H1 (cell line): ENCODE results near the gene KLHL29. TPM values are rescaled to one million over a fixed set of nuclear protein-coding genes. Genes with fewer than 3 reads are reported as not detected.

Experiments
- CTCF ChIA-PET: fragments of 300-600 bp; sonication (Branson Sonifier 250); formaldehyde crosslinking; loops from one replicate; lab custom pipeline; 2021; ENCODE audit not compliant: partially characterized antibody; lab: Charles Lee
- POLR2A ChIA-PET: fragments of 300-600 bp; sonication (Branson Sonifier 250); formaldehyde crosslinking; loops from one replicate; lab custom pipeline; 2021; ENCODE audit warnings: inconsistent platforms; ENCODE audit not compliant: partially characterized antibody; lab: Charles Lee
- DNase-seq, 2 experiments: peaks; one replicate each; pipeline versions ENCODE4 v3.0.0 to v3.0.0-alpha.2; 2010 to 2022; ENCODE audit warnings: low spot score in 2 of 2, low read depth in 1 of 2, mixed read lengths in 1 of 2
- FAIRE-seq: peaks from 2 replicates; lab custom pipeline; 2011; peaks lifted over from hg19 to GRCh38; lab: Jason Lieb, UNC
- H2AFZ ChIP-seq: 2 replicates; pipeline ENCODE4 v1.8.1; 2012; ENCODE audit warnings: low read length, inconsistent platforms
- H2AK5ac ChIP-seq: 2 replicates; pipeline ENCODE4 v1.6.1; 2013; ENCODE audit warnings: low read depth, low read length
- H2BK120ac ChIP-seq: replicated peaks from 2 replicates; pipeline ENCODE3; 2013; ENCODE audit warnings: low read depth, low read length, inconsistent platforms
- H2BK12ac ChIP-seq: 2 replicates; pipeline ENCODE4 v1.6.1; 2013; ENCODE audit warnings: low read depth, low read length
- H2BK15ac ChIP-seq: 2 replicates; pipeline ENCODE4 v1.6.1; 2013; ENCODE audit warnings: low read length
- H2BK20ac ChIP-seq: 2 replicates; pipeline ENCODE4 v1.6.1; 2013; ENCODE audit warnings: low read length
- H2BK5ac ChIP-seq: 2 replicates; pipeline ENCODE4 v1.6.1; 2013; ENCODE audit warnings: low read depth, low read length
- H3K14ac ChIP-seq: 2 replicates; pipeline ENCODE4 v1.6.1; 2013; ENCODE audit warnings: inconsistent platforms; ENCODE audit not compliant: insufficient read length
- H3K18ac ChIP-seq: 2 replicates; pipeline ENCODE4 v1.6.1; 2013; ENCODE audit warnings: low read length; ENCODE audit errors: extremely low read depth
- H3K23ac ChIP-seq: 2 replicates; pipeline ENCODE4 v1.6.1; 2013; ENCODE audit warnings: inconsistent platforms; ENCODE audit not compliant: insufficient read length
- H3K23me2 ChIP-seq: 2 replicates; pipeline ENCODE4 v1.6.1; 2013; ENCODE audit warnings: low read depth, low read length
- H3K27ac ChIP-seq: 2 replicates; pipeline ENCODE4 v1.6.1; 2011; ENCODE audit warnings: low read depth, low read length, inconsistent platforms
- H3K27me3 ChIP-seq, 4 experiments: replicated peaks in 1 of 4; 1 replicate in 1 of 4; 2 replicates in 3 of 4; pipeline versions ENCODE4 v1.6.1 to v1.8.1; 2011 to 2013; ENCODE audit warnings: low read length in 3 of 4, mild to moderate bottlenecking in 3 of 4, inconsistent platforms in 2 of 4, mixed read lengths in 2 of 4, moderate library complexity in 1 of 4; ENCODE audit not compliant: control insufficient read depth in 3 of 4, insufficient read depth in 3 of 4; ENCODE audit errors: extremely low read depth in 1 of 4
- H3K36me3 ChIP-seq, 4 experiments: 2 replicates each; pipeline versions ENCODE4 v1.6.1 to v1.8.1; 2011 to 2013; ENCODE audit warnings: mild to moderate bottlenecking in 4 of 4, low read length in 3 of 4, moderate library complexity in 2 of 4, control low read depth in 1 of 4, inconsistent platforms in 1 of 4; ENCODE audit not compliant: insufficient read depth in 4 of 4, control insufficient read depth in 2 of 4
- H3K4ac ChIP-seq: replicated peaks from 2 replicates; pipeline ENCODE3; 2013; ENCODE audit warnings: low read length, low read depth, mixed read lengths, inconsistent platforms; ENCODE audit not compliant: insufficient read length
- H3K4me1 ChIP-seq, 4 experiments: replicated peaks in 1 of 4; 1 replicate in 1 of 4; 2 replicates in 3 of 4; pipeline versions ENCODE4 v1.6.1 to v1.8.1; 2011 to 2013; ENCODE audit warnings: low read length in 3 of 4, inconsistent platforms in 2 of 4, mixed read lengths in 1 of 4; ENCODE audit not compliant: insufficient read depth in 4 of 4, control insufficient read depth in 3 of 4
- H3K4me2 ChIP-seq, 2 experiments: 2 replicates each; pipeline versions ENCODE4 v1.6.1 to v1.8.1; 2011 to 2013; ENCODE audit warnings: low read depth in 2 of 2, low read length in 2 of 2, control low read depth in 1 of 2, inconsistent platforms in 1 of 2, mild to moderate bottlenecking in 1 of 2; ENCODE audit not compliant: insufficient read depth in 1 of 2
- H3K4me3 ChIP-seq, 4 experiments: fragments of 200-600, 300-600 bp in 1 of 4; sonication (generic), shearing (Covaris generic), sonication (Bioruptor Twin) in 1 of 4; 2 replicates each; pipeline versions ENCODE4 v1.5.1 to v1.8.1; 2011 to 2016; ENCODE audit warnings: low read length in 4 of 4, low read depth in 3 of 4, control low read depth in 2 of 4, inconsistent platforms in 2 of 4, mild to moderate bottlenecking in 2 of 4, mixed read lengths in 1 of 4, moderate library complexity in 1 of 4; ENCODE audit not compliant: insufficient read depth in 2 of 4; ENCODE audit errors: extremely low read depth in 1 of 4
- H3K56ac ChIP-seq: replicated peaks from 2 replicates; pipeline ENCODE3; 2013; ENCODE audit warnings: low read depth, mild to moderate bottlenecking, mixed read lengths, low read length, inconsistent platforms; ENCODE audit not compliant: insufficient read length
- H3K79me1 ChIP-seq: 2 replicates; pipeline ENCODE4 v1.6.1; 2013; ENCODE audit warnings: low read depth, low read length, control low read depth
- H3K79me2 ChIP-seq, 2 experiments: 2 replicates each; pipeline versions ENCODE4 v1.6.1 to v1.8.1; 2012 to 2013; ENCODE audit warnings: low read length in 2 of 2, mild to moderate bottlenecking in 2 of 2, inconsistent platforms in 1 of 2; ENCODE audit not compliant: insufficient read depth in 2 of 2, control insufficient read depth in 1 of 2
- H3K9ac ChIP-seq, 4 experiments: replicated peaks in 1 of 4; 1 replicate in 1 of 4; 2 replicates in 3 of 4; pipeline versions ENCODE4 v1.6.1 to v1.8.1; 2011 to 2013; ENCODE audit warnings: low read depth in 3 of 4, low read length in 3 of 4, control low read depth in 2 of 4, mild to moderate bottlenecking in 2 of 4, moderate library complexity in 2 of 4, inconsistent platforms in 1 of 4; ENCODE audit errors: extremely low read depth in 1 of 4
- H3K9me3 ChIP-seq, 2 experiments: 2 replicates each; pipeline versions ENCODE4 v1.6.1 to v1.8.1; 2012 to 2013; ENCODE audit warnings: mild to moderate bottlenecking in 2 of 2, moderate library complexity in 2 of 2, control low read depth in 1 of 2, inconsistent platforms in 1 of 2, low read depth in 1 of 2, low read length in 1 of 2, mixed read lengths in 1 of 2; ENCODE audit not compliant: insufficient read depth in 2 of 2
- H4K20me1 ChIP-seq, 2 experiments: replicated peaks in 1 of 2; 2 replicates each; pipeline versions ENCODE3 to v1.8.1; 2011 to 2013; ENCODE audit warnings: inconsistent platforms in 2 of 2, low read length in 2 of 2, mild to moderate bottlenecking in 1 of 2; ENCODE audit not compliant: insufficient read depth in 2 of 2, control insufficient read depth in 1 of 2
- H4K5ac ChIP-seq: 2 replicates; pipeline ENCODE4 v1.6.1; 2013; ENCODE audit warnings: low read length, low read depth, mixed read lengths, inconsistent platforms; ENCODE audit not compliant: insufficient read length
- H4K8ac ChIP-seq: 2 replicates; pipeline ENCODE4 v1.8.0; 2013; ENCODE audit warnings: mild to moderate bottlenecking, moderate library complexity, low read length, inconsistent platforms; ENCODE audit not compliant: insufficient read depth; ENCODE audit errors: extremely low read depth
- H4K91ac ChIP-seq: replicated peaks from 2 replicates; pipeline ENCODE3; 2013; ENCODE audit warnings: low read length, mixed read lengths, inconsistent platforms; ENCODE audit not compliant: insufficient read length
- BRCA1 ChIP-seq: IDR thresholded peaks from 2 replicates; pipeline ENCODE4 v1.6.1; 2012; ENCODE audit warnings: low read depth, low read length, improper control_type of control experiment
- CTBP2 ChIP-seq: IDR thresholded peaks from 2 replicates; pipeline ENCODE4 v1.7.0; 2011; ENCODE audit warnings: borderline replicate concordance, mild to moderate bottlenecking, moderate library complexity, mixed read lengths, low read length; ENCODE audit not compliant: insufficient read depth, insufficient read length
- EZH2 ChIP-seq: fragments of 200-600 bp; sonication (generic); IDR thresholded peaks from 2 replicates; pipeline ENCODE4 v1.7.1; 2012; ENCODE audit warnings: low read depth, mild to moderate bottlenecking, moderate library complexity, low read length, inconsistent platforms; ENCODE audit not compliant: severe bottlenecking
- HDAC2 ChIP-seq, 2 experiments: fragments of 300-600 bp in 1 of 2; sonication (generic) in 1 of 2; IDR thresholded peaks; 2 replicates each; pipeline ENCODE4 v1.6.1; 2011 to 2012; ENCODE audit warnings: low read depth in 2 of 2, low read length in 2 of 2, mild to moderate bottlenecking in 2 of 2, moderate library complexity in 2 of 2, borderline replicate concordance in 1 of 2, inconsistent platforms in 1 of 2
- JUND ChIP-seq: IDR thresholded peaks from 2 replicates; pipeline ENCODE4 v1.6.1; 2011; ENCODE audit warnings: mild to moderate bottlenecking, improper control_type of control experiment, low read length
- POLR2AphosphoS5 ChIP-seq: IDR thresholded peaks from 2 replicates; pipeline ENCODE4 v1.6.1; 2011; ENCODE audit warnings: low read depth, low read length
- RFX5 ChIP-seq: IDR thresholded peaks from 2 replicates; pipeline ENCODE4 v1.6.1; 2011; ENCODE audit warnings: low read depth, low read length, improper control_type of control experiment, borderline replicate concordance
- SAP30 ChIP-seq: fragments of 300-600 bp; sonication (generic); IDR thresholded peaks from 2 replicates; pipeline ENCODE4 v1.7.1; 2012; ENCODE audit warnings: low read length, moderate library complexity, mild to moderate bottlenecking, inconsistent platforms; ENCODE audit not compliant: insufficient read depth, insufficient replicate concordance
- TAF1 ChIP-seq: IDR thresholded peaks from 2 replicates; pipeline ENCODE4 v1.6.1; 2011; ENCODE audit warnings: mild to moderate bottlenecking, low read depth, low read length
- WGBS, 2 experiments: shearing (Covaris generic) in 1 of 2; methylation state at CpG; one replicate each; pipeline versions ENCODE4 v1.1.6 to v1.1.7; 2013 to 2015; ENCODE audit warnings: low lambda C conversion rate in 2 of 2, mixed read lengths in 2 of 2, inconsistent platforms in 1 of 2, low coverage in 1 of 2, missing lambda C conversion rate in 1 of 2; ENCODE audit not compliant: insufficient replicate concordance in 2 of 2, insufficient coverage in 1 of 2, insufficient read length in 1 of 2; ENCODE audit errors: extremely low coverage in 1 of 2, missing lambda C conversion rate in 1 of 2; 5-methylcytosine and 5-hydroxymethylcytosine counted together
- polyA plus RNA-seq, 7 experiments: library from polyadenylated mRNA; depleted of rRNA in 3 of 7; stranded (reverse) in 5 of 7; unstranded in 2 of 7; fragments of >200 nt in 5 of 7; fragments of 200-250 nt in 2 of 7; gene quantifications; 1 replicate in 5 of 7; 2 replicates in 1 of 7; 4 replicates in 1 of 7; pipeline versions ENCODE4 v1.2.1 to v1.2.3, GENCODE V29; 2011 to 2013; ENCODE audit warnings: missing spikeins in 2 of 7, mixed read lengths in 2 of 7
- total RNA-seq: library from RNA; stranded (reverse); fragmentation: NEBNext Ultra II Directional; extraction: Animal tissue kit (Norgen Biotek cat#: 25700); gene quantifications from 2 replicates; pipeline ENCODE4 v1.2.1, GENCODE V29; 2021

KLHL29 gene
- total and polyA plus RNA-seq, 2 of the 8 experiments (the other 6 are each of a cell fraction or from before 2014, with no cell fraction given) = 1.1 to 4.7 TPM

GRCh38 chr2:23397478-23397877 is 12.5 kb downstream of the KLHL29 start:
- Histone ChIP-seq H3K23me2 (no peaks in the 10 kb centered on the region), H2BK20ac (no peak overlapping the region), H3K27ac (no peak overlapping the region), H4K5ac (no peak overlapping the region), H3K18ac (no peak overlapping the region), H4K20me1 (peaks cover 2% of the 10 kb centered on the region in 2 experiments), H2BK15ac (no peak overlapping the region), H4K91ac (no peak overlapping the region), H3K79me2 (no peaks in the 10 kb centered on the region), H3K4ac (no peak overlapping the region), H3K9ac (no peak overlapping the region), H2BK12ac (no peak overlapping the region), H3K56ac (no peak overlapping the region), H3K4me3 (no peak overlapping the region), H2BK5ac (no peak overlapping the region), H3K27me3 (no peaks in the 10 kb centered on the region; a peak in 1 of 7 replicates), H3K4me1 (peaks cover 0 to 3% (median 0%) of the 10 kb centered on the region in 4 experiments; a peak in 1 of 7 replicates), H4K8ac (no peak overlapping the region), H3K14ac (no peak overlapping the region), H3K79me1 (no peaks in the 10 kb centered on the region), H3K4me2 (no peak overlapping the region), H3K36me3 (no peaks in the 10 kb centered on the region), H3K23ac (no peak overlapping the region), H2AK5ac (no peak overlapping the region), H2BK120ac (no peak overlapping the region), H3K9me3 (no peaks in the 10 kb centered on the region), H2AFZ (no peak overlapping the region)
- TF ChIP-seq RFX5 (no peak), SAP30 (no peak), BRCA1 (no peak), HDAC2 (IDR thresholded peaks at IDR 0.05; ENCODE audit: borderline replicate concordance in 1 of 2, low read depth in 2 of 2, low read length in 2 of 2) (no peak), POLR2AphosphoS5 (no peak), CTBP2 (no peak), EZH2 (no peak), TAF1 (no peak), JUND (no peak)
- CTCF ChIA-PET = interaction anchor here (0.7 to 1.1 kb wide), 3 partner anchors 13 to 84 kb away, joined by 3 to 5 read pairs (median 3); partner anchors contain the start of gene KLHL29
- no peak for FAIRE-seq
- no peak for DNase-seq
- POLR2A ChIA-PET = interaction anchor here (0.9 to 1.5 kb wide), 2 partner anchors 8 to 11 kb away, joined by 3 to 4 read pairs; no protein-coding TSS in a partner anchor
- 95% methylated on average over 4 of the region's 4 CpGs; no CpG with 5 or more reads in 1 of the 2 experiments for WGBS, 2 experiments
